CD4-positive, alpha-beta T cell treated with Interleukin-6 for 4 hours (primary cell): ENCODE measurements around the gene NEU1.
"Not testable (repeated sequence)": the region's sequence is repeated elsewhere in the genome, so short reads cannot be mapped to it uniquely, and the experiment has no call there.

ENCODE experiments used
- DNase-seq: peaks from one replicate; pipeline ENCODE4 v3.0.0-alpha.2; 2020; ENCODE audit warnings: mixed read lengths

Gene NEU1

DNA sequence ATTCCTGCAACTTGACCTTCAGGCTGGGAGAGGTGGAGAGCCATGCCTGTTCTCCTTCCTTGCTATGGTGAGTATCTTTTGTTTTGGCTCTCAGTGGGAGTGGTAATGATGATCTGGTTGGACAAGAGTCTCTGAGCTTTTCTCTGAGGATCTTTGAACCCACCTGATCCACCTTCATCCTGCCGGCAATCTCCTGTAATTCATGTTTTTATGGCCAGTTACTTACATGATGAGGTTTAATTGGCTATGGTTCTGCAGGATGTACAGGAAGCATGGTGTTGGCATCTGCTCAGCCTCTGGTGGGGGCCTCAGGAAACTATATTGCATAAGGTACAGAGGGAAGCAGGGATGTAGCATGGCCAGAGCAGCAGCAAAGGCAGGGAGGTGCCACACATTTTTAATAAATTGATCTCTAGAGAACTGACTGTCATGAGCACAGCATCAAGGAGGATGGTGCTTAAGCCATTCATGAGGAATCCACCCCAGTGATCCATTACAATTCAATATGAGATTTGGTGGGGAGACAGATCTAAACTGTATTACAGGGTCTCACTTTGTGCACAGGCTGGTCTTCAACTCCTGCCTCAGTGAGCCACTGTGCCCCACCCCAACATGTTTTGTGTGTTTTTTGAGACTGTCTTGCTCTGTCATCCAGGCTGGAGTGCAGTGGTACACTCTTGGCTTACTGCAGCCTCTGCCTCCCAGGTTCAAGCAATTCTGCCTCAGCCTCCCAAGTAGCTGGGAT is 25.1 kb downstream of the NEU1 start:
- DNase-seq = peak; percentile 10

GRCh38 chr6:31836474-31837368 is 25.9 kb downstream of the NEU1 start:
- peak; percentile 20 for DNase-seq

DNA sequence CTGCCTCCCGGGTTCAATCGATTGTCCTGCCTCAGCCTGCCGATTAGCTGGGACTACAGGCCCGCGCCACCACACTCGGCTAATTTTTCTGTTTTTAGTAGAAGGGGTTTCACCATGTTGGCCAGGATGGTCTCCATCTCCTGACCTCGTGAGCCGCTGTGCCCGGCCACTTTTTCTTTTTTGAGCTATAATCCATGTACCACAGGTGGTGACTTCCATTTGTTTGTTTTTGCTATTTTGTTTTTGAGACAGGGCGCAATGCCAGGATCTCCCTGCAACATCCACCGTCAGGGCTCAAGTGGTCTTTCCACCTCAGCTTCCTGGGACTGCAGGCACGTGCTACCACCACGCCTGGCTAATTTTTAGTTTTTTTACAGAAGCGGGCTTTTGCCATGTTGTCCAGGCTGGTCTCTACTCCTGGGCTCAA is 26.6 kb downstream of the NEU1 start:
- no peak for DNase-seq

DNA sequence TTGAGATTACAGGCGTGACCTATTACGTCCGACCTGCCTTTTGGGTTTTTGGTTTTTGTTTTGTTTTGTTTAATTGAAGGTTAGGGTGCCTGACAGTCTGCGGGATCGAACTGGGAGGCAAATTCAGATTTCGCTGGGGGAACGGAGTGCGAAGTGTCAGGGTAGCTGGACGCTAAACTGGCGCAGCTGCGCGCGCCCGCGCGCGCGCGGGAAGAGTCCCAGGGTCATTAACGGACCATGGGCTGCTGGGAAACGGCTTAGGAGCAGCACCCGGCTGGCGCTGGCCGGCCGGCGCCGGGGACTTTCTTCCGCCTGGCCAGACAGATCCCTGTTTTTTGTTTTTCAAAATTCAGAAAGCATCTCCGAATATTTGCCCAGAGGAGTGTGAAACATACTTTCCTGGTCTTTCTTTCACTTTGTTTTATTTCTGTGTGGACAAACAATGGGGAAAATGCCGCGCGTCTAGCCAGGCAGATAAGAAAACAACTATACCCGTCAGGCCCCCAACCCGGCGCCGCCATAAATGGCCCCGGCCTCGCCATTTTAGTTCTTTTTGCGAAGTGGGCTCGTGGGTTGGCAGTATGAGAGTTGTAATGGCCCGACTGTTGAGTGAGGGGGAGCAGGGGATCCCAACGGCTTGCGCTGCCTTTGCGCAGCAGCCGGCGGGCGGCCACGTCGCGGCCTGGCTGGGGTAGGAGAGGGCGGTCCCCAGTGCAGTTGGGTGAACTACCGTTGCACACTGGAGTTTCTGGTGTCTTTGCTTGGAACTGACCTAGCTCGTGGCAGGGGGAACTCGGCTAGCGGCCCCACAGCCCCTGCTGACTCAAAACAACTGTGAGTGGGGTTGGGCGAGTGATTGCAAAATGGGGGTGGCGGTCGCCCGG is 28.0 kb downstream of the NEU1 start:
- DNase-seq = peak; percentile 81

DNA sequence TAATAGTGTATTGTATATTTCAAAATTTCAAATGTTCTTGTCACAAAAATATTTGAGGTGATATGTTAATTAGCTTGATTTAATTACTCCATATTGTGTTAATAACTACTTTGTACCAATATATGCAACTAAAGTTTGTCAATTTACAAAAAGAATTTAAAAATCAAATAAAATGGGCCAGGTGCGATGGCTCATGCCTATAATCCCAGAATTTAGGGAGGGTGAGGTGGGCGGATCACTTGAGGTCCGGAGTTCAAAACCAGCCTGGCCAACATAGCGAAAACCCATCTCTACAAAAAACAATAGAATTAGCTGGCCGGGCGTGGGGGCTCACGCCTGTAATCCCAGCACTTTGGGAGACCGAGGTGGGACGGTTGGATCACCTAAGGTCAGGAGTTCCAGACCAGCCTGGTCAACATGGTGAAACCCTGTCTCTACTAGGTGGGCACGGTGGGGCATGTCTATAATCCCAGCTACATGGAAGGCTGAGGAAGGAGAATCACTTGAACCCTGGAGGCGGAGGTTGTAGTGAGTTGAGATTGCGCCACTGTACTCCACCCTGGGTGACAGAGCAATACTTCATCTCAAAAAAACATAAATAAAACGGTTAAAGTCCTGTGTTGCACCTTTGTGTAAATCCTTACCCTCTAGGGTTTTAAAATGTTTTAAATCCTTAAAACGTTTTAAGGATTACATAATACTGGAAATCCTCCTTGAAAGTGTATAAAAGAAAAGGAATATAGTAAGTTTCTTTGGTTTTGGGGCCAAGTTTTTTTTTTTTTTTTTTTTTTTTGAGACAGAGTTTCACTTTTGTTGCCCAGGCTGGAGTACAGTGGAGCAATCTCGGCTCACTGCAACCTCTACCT is 31.0 kb downstream of the NEU1 start:
- DNase-seq = no peak

DNA sequence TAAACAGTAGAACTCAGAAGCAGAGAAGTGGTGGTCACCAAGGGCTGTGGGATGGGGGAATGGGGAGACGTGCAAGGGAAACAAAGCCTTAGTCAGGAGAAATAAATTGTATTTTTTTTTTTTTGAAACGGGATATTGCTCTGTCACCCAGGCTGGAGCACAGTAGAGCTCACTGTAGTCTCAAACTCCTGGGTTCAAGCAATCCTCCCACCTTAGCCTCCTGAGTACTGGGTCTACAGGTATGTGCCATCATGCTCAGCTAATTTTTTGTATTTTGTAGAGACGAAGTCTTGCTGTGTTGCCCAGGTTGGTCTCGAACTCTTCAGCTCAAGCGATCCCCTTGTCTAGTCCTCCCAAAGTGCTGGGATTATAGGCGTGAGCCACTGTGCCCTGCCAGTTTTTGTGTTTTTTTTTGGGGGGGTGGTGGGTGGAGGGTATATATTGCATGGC is 31.7 kb downstream of the NEU1 start:
- no peak for DNase-seq

- no peak for DNase-seq
Observed at GRCh38 chr6:31829633-31830283, 32.9 kb downstream of the NEU1 start.

- peak; percentile 92 for DNase-seq
Observed at GRCh38 chr6:31827286-31828079, 35.1 kb downstream of the NEU1 start, which contains the start of gene HSPA1B. TSS of gene HSPA1B (plus strand) at chr6:31827738. CDS start at chr6:31827951, 213 bp downstream.

DNA sequence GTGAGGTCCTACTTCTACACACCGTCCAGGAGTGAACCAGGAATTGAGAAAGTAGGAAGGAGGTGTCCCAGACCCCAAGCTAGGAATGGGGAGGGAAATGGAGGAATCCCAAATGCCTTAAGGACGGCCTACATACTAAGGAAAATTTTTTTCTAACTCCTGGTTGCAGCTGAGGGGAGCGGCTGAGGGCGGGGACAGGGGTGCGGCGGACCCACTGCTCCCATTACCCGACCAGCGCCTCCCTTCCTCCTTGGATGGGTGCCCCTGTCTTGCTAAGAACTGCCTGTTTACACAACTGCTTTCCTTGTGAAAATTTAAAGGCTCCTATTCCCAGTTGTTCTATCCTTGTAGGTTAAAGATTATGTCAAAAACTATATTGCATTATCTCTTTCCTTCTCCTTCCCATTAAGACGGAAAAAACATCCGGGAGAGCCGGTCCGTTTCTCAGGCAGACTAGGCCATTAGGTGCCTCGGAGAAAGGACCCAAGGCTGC is 35.8 kb downstream of the NEU1 start:
- peak; percentile 56 for DNase-seq

- no peak for DNase-seq
Observed at GRCh38 chr6:31825553-31825952, 37.1 kb downstream of the NEU1 start.

GRCh38 chr6:31823592-31824196 is 38.9 kb downstream of the NEU1 start:
- not testable (repeated sequence) for DNase-seq

GRCh38 chr6:31822036-31822821 is 40.4 kb downstream of the NEU1 start:
- peak; percentile 80 for DNase-seq

GRCh38 chr6:31821301-31822035 is 41.2 kb downstream of the NEU1 start:
- no peak for DNase-seq

- not testable (repeated sequence) for DNase-seq
Observed at GRCh38 chr6:31820399-31820798, 42.2 kb downstream of the NEU1 start.

GRCh38 chr6:31819871-31820299 is 42.7 kb downstream of the NEU1 start:
- no peak for DNase-seq

DNA sequence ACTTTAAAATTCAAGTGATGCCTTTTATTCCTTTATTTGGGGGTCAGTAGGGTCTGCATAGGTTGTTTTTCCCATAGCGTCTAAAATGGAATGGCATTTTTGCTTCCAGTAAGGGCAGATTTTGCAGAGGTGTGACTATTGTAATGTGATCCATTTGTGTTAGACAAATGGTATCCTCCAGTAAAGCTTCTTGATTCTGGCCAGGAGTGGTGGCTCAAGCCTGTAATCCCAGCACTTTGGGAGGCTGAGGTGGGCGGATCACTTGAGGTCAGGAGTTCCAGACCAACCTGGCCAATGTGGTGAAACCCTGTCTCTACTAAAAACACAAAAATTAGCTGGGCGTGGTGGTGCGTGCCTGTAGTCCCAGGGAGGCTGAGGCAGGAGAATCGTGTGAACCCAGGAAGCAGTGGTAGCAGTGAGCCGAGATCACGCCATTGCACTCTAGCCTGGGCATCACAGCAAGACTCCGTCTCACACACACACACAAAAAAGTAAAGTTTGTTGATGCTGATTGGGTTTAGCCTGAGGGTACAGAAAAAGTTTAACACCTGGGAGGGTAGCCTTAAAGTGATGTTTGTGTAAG is 44.6 kb downstream of the NEU1 start:
- not testable (repeated sequence) for DNase-seq

DNA sequence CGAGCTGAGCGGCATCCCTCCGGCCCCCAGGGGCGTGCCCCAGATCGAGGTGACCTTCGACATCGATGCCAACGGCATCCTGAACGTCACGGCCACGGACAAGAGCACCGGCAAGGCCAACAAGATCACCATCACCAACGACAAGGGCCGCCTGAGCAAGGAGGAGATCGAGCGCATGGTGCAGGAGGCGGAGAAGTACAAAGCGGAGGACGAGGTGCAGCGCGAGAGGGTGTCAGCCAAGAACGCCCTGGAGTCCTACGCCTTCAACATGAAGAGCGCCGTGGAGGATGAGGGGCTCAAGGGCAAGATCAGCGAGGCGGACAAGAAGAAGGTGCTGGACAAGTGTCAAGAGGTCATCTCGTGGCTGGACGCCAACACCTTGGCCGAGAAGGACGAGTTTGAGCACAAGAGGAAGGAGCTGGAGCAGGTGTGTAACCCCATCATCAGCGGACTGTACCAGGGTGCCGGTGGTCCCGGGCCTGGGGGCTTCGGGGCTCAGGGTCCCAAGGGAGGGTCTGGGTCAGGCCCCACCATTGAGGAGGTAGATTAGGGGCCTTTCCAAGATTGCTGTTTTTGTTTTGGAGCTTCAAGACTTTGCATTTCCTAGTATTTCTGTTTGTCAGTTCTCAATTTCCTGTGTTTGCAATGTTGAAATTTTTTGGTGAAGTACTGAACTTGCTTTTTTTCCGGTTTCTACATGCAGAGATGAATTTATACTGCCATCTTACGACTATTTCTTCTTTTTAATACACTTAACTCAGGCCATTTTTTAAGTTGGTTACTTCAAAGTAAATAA is 45.3 kb downstream of the NEU1 start:
- DNase-seq = not testable (repeated sequence)
